HG03520 (cell line): ENCODE measurements around the gene TTC9.

ENCODE experiments used
- ATAC-seq: cut with Tn5 transposase; IDR thresholded peaks from one replicate; pipeline ENCODE4 v1.9.1; 2021; ENCODE audit warnings: mild to moderate bottlenecking, moderate library complexity; ENCODE audit not compliant: unreplicated experiment

The TTC9 gene

DNA sequence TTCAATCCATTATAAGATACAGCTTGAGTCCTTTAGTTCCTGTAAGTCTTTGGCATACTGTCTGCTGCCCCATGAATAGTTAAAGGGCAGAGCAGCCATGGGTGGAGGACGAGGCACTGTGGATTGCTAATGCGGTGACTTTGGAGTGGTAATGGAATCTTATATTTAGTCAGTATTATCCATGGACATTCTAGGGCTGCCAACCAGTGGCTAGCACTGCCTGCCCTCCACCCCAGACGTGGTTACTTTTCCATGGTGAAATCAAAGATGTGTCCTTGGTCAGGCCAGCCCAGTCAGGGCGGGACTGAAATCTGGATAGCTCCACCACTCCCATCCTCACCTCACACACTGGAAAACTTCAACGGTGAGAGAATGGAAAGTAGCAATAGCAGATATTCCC lies 2.3 kb downstream of the TTC9 start:
- no peak for ATAC-seq

- ATAC-seq = no peak
These were observed 4.2 kb downstream of the TTC9 start for GRCh38 chr14:70645892-70646291.

- no peak for ATAC-seq
These were observed 5.0 kb downstream of the TTC9 start for GRCh38 chr14:70646705-70647104.

DNA sequence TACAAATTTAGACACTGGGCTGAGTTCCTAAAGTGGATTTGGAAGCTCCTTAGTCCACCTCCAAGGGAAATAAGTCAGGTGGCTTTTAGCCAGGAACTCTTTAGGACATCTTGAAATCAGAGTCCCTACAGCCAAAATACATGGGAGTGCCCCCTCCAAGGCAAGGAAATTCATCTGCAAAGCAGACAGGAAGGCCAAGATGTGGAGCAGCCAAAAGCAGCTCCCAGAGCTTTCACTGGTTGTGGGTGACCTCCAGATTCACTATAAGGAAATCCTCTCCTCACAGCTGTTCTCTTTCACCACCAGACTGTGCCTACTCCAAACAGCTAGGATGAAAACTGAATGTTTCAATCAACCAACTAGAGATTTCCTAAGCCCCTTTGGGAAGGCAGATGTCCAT lies 6.6 kb downstream of the TTC9 start:
- ATAC-seq = no peak

- ATAC-seq = no peak
These were observed 8.1 kb downstream of the TTC9 start for GRCh38 chr14:70649803-70650202.

- ATAC-seq = no peak
These were observed 9.8 kb downstream of the TTC9 start for GRCh38 chr14:70651522-70651921.

- no peak for ATAC-seq
These were observed 11.2 kb downstream of the TTC9 start for GRCh38 chr14:70652871-70653270.

DNA sequence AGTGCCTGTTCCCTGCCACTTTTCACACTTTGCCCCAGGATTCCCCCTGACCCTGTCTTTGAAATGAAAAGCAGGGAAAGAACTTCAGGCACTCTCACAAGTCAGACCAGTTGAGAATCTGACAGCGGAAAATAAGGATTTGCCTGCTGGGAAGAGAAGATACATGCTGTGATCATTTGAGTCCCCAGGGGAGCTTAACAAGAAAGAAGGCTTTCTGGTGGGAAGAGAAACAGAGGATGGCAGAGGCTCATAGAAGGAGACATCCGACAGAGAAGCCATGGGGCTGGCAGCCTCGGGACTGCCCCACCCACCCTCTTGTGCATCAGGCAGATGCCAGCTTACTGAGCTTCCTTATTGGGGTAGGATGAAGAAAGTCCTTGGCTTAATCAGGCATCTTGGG lies 11.9 kb downstream of the TTC9 start:
- no peak for ATAC-seq

DNA sequence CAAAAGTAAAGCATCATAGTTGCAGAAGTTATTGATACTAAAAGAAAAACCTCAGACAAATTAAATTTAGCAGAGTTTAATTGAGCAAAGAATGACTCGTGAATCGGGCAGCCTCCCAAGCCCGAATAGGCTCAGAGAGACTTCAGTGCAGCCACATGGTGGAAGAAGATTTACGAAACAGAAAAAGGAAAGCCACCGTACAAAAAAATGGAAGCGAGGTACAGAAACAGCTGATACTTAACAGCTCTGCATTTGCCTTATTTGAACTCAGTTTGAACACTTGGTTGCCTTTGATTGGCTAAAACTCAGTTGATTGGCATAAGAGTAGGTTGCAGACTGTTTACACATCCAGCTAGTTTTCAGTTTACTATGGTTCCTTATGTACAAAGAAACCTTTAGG lies 12.9 kb downstream of the TTC9 start:
- peak; percentile 36 for ATAC-seq

- peak; percentile 55 for ATAC-seq
These were observed 13.6 kb downstream of the TTC9 start for GRCh38 chr14:70655110-70655826.

- no peak for ATAC-seq
These were observed 17.2 kb downstream of the TTC9 start for GRCh38 chr14:70658899-70659298.

GRCh38 chr14:70660967-70661893 lies 19.5 kb downstream of the TTC9 start:
- ATAC-seq = no peak

DNA sequence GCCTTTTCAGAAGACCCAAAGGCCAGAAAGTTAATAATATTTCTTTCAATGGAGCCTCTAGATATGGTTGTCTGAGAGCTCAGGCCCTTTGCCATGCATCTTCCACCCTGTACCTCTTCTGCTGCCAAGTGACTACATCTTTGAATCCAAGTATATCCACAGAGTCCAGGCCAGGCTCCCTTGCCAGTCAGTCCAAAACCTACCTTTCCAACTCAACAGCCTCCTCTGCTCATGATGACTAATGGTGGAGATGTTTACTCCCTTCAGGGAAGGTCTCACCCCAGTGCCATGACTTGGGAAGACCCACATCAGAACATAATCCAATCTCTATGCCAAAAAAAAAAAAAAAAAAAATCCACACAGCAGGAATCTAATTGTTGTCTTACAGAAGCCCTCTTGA lies 20.4 kb downstream of the TTC9 start:
- no peak for ATAC-seq

- ATAC-seq = no peak
These were observed 21.1 kb downstream of the TTC9 start for GRCh38 chr14:70662816-70663215.

GRCh38 chr14:70663707-70664179 lies 22.0 kb downstream of the TTC9 start:
- peak; percentile 32 for ATAC-seq

GRCh38 chr14:70664698-70665447 lies 23.2 kb downstream of the TTC9 start:
- ATAC-seq = no peak

DNA sequence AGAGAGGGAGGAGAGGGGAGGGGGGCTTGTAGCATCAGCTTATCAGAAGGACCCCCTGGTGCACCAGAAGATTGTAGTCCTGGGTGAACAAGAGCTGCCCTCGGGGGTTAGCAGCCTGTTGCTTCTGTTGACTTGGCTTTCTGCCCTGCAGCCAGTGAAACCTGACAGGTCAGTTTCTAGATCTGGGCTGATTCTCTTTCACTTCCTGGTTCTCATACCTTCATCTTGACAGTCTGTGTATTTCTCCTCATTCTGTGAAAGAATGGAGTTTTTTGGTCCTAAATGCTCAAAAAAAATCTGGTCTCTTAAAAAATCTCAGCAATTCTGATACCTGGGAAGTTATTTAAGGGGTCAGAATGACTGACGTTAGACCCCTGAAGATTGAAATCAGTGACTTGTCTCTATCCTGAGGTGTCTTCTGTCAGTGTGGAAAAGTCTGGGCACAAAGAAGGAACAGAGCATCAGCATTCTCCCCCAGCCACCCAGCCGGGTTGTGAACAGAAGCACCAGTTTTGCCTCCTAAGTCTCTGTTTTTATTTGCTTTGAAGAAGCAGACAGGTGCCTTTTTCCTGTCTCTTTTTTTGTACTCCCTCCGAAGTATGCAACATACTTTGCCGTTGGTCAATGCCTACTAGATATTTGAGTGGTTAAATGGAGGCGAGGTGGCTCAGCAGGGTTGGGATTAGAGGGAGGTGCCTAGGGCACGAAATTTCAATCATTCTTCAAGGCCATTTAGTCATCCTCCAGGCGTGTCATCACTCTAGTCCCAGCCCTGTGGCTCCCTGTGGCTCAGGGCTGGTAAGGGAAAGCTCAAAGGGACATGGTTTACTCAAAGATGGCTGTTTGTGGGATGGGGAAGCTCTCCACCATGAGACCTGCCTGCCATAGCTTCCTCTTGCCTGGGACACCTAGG lies 24.0 kb downstream of the TTC9 start:
- ATAC-seq = peak; percentile 61

- ATAC-seq = no peak
These were observed 24.6 kb downstream of the TTC9 start for GRCh38 chr14:70666361-70666686.

- no peak for ATAC-seq
These were observed 29.4 kb downstream of the TTC9 start for GRCh38 chr14:70670992-70671651.
